GM12864 (cell line): ENCODE measurements around the gene FEM1A.

Source experiments
- DNase-seq: peaks from one replicate; pipeline ENCODE4 v3.0.0-alpha.2; 2011; ENCODE audit warnings: low read depth
- H3K4me3 ChIP-seq: 2 replicates; pipeline ENCODE4 v1.5.1; 2011; ENCODE audit warnings: mild to moderate bottlenecking, low read depth, low read length, control low read depth
- TF ChIP-seq, protein P1 (sequence below): IDR thresholded peaks from 2 replicates; pipeline ENCODE4 v1.5.1; 2011; ENCODE audit warnings: low read depth, mild to moderate bottlenecking, moderate library complexity, low read length, control low read depth, inconsistent platforms; ENCODE audit errors: missing control alignments

The FEM1A gene

DNA sequence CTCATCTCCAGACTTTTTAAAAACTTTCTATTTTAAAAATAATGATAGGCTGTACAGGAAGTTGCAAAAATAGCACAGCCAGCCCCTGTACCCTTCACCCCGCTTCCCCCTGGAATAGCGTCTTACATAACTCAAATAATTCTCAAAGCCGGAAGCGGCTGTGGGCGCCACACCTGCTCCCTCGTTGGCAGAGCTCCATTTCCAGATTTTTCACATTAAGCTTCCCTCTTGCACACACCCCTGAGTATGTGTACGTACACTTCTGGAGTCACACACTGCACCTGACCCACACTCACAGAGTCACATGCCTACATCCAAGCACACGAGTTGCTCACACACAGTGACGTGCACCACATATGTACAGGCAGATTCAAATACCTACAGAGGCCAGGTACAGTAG is 42.9 kb upstream of the FEM1A start:
- no peak for DNase-seq
- TF ChIP-seq, protein P1, sequence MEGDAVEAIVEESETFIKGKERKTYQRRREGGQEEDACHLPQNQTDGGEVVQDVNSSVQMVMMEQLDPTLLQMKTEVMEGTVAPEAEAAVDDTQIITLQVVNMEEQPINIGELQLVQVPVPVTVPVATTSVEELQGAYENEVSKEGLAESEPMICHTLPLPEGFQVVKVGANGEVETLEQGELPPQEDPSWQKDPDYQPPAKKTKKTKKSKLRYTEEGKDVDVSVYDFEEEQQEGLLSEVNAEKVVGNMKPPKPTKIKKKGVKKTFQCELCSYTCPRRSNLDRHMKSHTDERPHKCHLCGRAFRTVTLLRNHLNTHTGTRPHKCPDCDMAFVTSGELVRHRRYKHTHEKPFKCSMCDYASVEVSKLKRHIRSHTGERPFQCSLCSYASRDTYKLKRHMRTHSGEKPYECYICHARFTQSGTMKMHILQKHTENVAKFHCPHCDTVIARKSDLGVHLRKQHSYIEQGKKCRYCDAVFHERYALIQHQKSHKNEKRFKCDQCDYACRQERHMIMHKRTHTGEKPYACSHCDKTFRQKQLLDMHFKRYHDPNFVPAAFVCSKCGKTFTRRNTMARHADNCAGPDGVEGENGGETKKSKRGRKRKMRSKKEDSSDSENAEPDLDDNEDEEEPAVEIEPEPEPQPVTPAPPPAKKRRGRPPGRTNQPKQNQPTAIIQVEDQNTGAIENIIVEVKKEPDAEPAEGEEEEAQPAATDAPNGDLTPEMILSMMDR, result no peak
- H3K4me3 ChIP-seq, result no peak overlapping the region

DNA sequence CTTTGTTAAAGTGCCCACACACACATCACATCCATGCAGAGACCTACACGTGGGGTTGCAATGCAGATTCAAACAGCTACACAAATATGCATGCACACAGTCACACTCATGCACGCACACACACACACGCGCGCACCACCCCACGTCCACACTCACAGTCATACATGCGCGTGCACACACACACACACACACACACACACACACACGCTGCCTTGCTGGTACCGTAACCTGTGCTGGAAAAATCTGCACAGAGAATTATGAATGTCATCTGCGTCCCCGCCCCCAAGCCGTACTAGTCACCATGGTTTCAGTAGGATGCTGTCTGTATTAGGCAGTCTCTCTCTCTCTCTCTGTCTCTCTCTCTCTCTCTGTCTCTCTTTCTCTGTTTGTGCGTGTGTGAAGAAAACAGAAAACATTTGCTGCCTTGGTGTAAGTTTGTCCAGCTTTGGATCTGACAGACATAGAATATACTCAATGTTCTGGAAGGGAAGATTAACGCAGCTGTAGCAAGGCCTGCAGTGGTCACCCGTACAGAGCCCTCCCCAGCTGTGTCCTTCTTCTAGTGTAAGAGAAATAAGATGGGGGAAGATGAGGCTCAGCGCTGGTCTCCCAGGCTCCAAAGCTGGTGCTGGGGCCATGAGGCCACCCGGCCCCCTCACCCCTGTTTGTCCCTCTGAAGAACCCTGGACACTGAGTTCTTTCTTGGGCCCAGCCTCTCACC is 41.5 kb upstream of the FEM1A start:
- no peak for DNase-seq
- no peak overlapping the region for H3K4me3 ChIP-seq
- TF ChIP-seq, protein P1, result no peak

DNA sequence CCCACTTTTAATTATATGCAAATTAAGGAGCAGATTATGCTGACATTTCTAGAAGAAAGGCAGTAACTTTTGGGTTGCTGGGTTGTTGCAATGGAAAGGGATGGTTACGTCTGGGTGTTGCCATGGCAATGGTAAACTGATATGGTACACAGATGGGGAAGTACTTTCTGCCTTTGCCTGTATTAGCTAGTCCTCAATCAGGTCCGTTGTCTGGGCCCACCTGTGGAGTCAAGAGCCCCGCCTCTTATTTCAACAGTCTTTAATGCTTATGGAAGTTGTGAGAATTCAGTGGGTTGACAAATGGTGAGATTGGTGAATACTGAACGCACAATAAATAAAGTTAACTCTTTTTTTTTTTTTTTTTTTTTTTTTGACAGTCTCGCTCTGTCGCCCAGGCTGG is 37.3 kb upstream of the FEM1A start:
- TF ChIP-seq, protein P1, result no peak
- no peak for DNase-seq
- no peak overlapping the region for H3K4me3 ChIP-seq

DNA sequence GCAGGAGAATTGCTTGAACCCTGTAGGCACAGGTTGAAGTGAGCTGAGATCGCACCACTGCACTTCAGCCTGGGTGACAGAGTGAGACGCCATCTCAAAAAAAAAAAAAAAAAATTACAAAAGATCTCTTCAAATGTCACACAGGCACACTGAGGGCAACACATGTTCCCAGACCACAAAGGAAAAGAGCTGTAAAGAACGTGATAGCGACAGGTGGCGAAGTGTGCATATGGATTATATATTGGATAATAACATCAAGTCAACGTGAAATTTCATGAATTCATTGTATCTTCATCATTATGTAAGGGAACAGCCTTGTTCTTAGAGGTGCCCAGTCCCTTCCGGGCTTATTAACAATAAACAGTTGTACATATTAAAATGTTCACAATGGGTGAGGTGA is 36.1 kb upstream of the FEM1A start:
- no peak for DNase-seq
- TF ChIP-seq, protein P1, result no peak
- H3K4me3 ChIP-seq, result no peak overlapping the region

DNA sequence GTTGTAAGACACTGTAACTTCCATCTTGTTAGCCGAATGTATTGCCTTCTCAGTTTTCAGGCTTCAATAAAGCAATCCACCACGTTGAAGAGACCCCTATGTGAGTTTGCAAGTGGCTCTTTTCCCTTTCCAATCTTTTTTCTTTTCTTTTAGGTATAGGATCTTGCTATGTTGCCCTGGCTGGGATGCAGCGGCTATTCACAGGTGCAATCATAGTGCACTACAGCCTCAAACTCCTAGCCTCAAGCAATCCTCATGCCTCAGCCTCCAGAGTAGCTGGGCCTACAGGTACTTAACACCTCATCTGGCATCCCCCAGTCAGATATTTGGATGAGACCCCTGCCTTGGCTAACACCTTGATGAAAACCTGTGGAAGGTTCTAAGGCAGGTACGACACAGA is 33.5 kb upstream of the FEM1A start:
- TF ChIP-seq, protein P1, result no peak
- no peak overlapping the region for H3K4me3 ChIP-seq
- no peak for DNase-seq

DNA sequence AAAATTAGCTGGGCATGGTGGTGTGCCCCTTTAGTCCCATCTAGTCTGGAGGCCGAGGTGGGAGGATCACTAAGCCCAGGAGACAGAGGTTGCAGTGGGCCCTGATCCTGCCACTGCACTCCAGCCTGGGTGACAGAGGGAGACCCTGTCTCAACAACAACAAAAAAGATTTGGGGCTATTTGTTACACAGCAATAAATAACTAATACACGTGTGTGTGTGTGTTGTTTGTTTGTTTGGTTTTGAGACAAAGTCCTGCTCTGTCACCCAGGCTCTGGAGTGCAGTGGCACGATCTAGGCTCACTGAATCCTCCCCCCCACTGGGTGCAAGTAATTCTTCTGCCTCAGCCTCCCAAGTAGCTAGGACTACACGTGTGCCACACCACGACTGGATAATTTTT is 32.9 kb upstream of the FEM1A start:
- no peak for DNase-seq
- TF ChIP-seq, protein P1, result no peak
- H3K4me3 ChIP-seq, result no peak overlapping the region
